Mucosa of gallbladder (tissue), 1 donor: Measurements from ENCODE around the gene ADGRA1. TPM values are rescaled to one million over a fixed set of nuclear protein-coding genes. Genes with fewer than 3 reads are reported as not detected.
"Not testable (repeated sequence)": the region's sequence is repeated elsewhere in the genome, so short reads cannot be mapped to it uniquely, and the experiment has no call there.

Source experiments
- DNase-seq: peaks from one replicate; pipeline ENCODE4 v3.0.0-alpha.2; 2020; ENCODE audit warnings: low spot score
- total RNA-seq: library from RNA; stranded (reverse); gene quantifications from one replicate; pipeline ENCODE4 v1.2.1, GENCODE V29; 2021
- donor health status: DM: no; HTN: no; CAD: no.

ADGRA1 gene
- total RNA-seq, 1 donor from 2014 or later = not detected

GRCh38 chr10:133143546-133143945 is 55.8 kb downstream of the ADGRA1 start:
- no peak for DNase-seq

GRCh38 chr10:133144771-133145170 is 57.0 kb downstream of the ADGRA1 start:
- DNase-seq = no peak

- no peak for DNase-seq
Measured at GRCh38 chr10:133150226-133150625, 62.5 kb downstream of the ADGRA1 start.

GRCh38 chr10:133150656-133151055 is 62.9 kb downstream of the ADGRA1 start:
- no peak for DNase-seq

- DNase-seq = not testable (repeated sequence)
Measured at GRCh38 chr10:133151071-133151470, 63.3 kb downstream of the ADGRA1 start.

GRCh38 chr10:133151543-133151972 is 63.8 kb downstream of the ADGRA1 start:
- DNase-seq = no peak

GRCh38 chr10:133154411-133154810 is 66.7 kb downstream of the ADGRA1 start:
- DNase-seq = no peak

- no peak for DNase-seq
Measured at GRCh38 chr10:133154996-133155778, 67.5 kb downstream of the ADGRA1 start.

- DNase-seq = no peak
Measured at GRCh38 chr10:133156674-133157579, 69.2 kb downstream of the ADGRA1 start.

- no peak for DNase-seq
Measured at GRCh38 chr10:133157662-133158436, 70.1 kb downstream of the ADGRA1 start.

- no peak for DNase-seq
Measured at GRCh38 chr10:133158437-133158755, 70.7 kb downstream of the ADGRA1 start.

GRCh38 chr10:133158756-133159610 is 71.3 kb downstream of the ADGRA1 start:
- DNase-seq = no peak

- DNase-seq = no peak
Measured at GRCh38 chr10:133159611-133159949, 71.9 kb downstream of the ADGRA1 start.

GRCh38 chr10:133159950-133160825 is 72.5 kb downstream of the ADGRA1 start, which contains the start of gene KNDC1:
KNDC1 (plus strand) TSS chr10:133160219; CDS start chr10:133160468, 249 bp downstream.
- DNase-seq = no peak

- DNase-seq = no peak
Measured at GRCh38 chr10:133160826-133161471, 73.2 kb downstream of the ADGRA1 start.

GRCh38 chr10:133161486-133162109 is 73.9 kb downstream of the ADGRA1 start:
- DNase-seq = no peak

GRCh38 chr10:133162178-133162909 is 74.6 kb downstream of the ADGRA1 start:
- DNase-seq = no peak
